HG02642 (cell line): Measurements from ENCODE around the gene AMPH.

Experiments
- ATAC-seq: cut with Tn5 transposase; IDR thresholded peaks from one replicate; pipeline ENCODE4 v1.9.1; 2021; ENCODE audit warnings: mild to moderate bottlenecking; ENCODE audit not compliant: unreplicated experiment, poor library complexity

The AMPH gene

DNA sequence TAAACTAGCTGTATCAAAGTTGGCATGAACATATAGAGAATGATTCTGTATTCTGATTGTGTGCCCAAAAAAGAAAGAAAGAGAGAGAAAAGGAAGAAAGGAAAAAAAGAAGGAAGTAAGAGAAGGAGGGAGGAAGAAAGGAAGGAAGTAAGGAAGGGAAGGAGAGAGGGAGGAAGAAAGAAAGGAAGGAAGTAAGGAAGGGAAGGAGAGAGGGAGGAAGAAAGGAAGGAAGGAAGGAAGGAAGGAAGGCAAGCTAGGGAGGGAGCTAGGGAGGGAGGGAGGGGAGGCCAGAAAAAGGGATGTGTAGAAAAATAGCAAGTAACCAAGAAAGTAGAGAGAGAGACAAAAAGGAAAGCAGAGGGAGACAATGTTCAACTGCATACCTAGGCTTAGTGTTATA is 297.0 kb downstream of the AMPH start:
- ATAC-seq = no peak
